NCI-H446 (cell line): Measurements from ENCODE around the gene SMCR8.
A peak's percentile ranks its signal among the peaks of the same experiment; 100 is the strongest.
"Not testable (repeated sequence)": the region's sequence is repeated elsewhere in the genome, so short reads cannot be mapped to it uniquely, and the experiment has no call there.

Experiments
- DNase-seq, 2 experiments: peaks; one replicate each; lab custom pipeline; 2025; lab: John Stamatoyannopoulos, UW

SMCR8 gene

GRCh38 chr17:18318117-18318516, 3.0 kb downstream of the SMCR8 start:
- DNase-seq = no peak

GRCh38 chr17:18318771-18319450, 3.8 kb downstream of the SMCR8 start:
- no peak for DNase-seq

GRCh38 chr17:18319604-18320256, 4.6 kb downstream of the SMCR8 start:
- DNase-seq = peak; percentile 6 to 55

GRCh38 chr17:18320301-18320700, 5.2 kb downstream of the SMCR8 start:
- no peak for DNase-seq

GRCh38 chr17:18321309-18321708, 6.2 kb downstream of the SMCR8 start:
- DNase-seq = no peak

- DNase-seq = no peak
Observed at GRCh38 chr17:18322522-18322921, 7.4 kb downstream of the SMCR8 start.

GRCh38 chr17:18323007-18323406, 7.9 kb downstream of the SMCR8 start:
- no peak for DNase-seq

- no peak for DNase-seq
Observed at GRCh38 chr17:18323507-18324139, 8.5 kb downstream of the SMCR8 start.

- DNase-seq = no peak
Observed at GRCh38 chr17:18324140-18325050, 9.3 kb downstream of the SMCR8 start.

GRCh38 chr17:18326039-18326438, 10.9 kb downstream of the SMCR8 start:
- DNase-seq = no peak

GRCh38 chr17:18326572-18326971, 11.5 kb downstream of the SMCR8 start:
- DNase-seq = no peak

GRCh38 chr17:18327093-18327492, 12.0 kb downstream of the SMCR8 start:
- DNase-seq = no peak

- no peak for DNase-seq
Observed at GRCh38 chr17:18327556-18327955, 12.5 kb downstream of the SMCR8 start.

- no peak for DNase-seq
Observed at GRCh38 chr17:18328643-18329204, 13.6 kb downstream of the SMCR8 start.

GRCh38 chr17:18331879-18332278, 16.8 kb downstream of the SMCR8 start:
- no peak for DNase-seq

- DNase-seq = no peak
Observed at GRCh38 chr17:18332909-18333489, 17.9 kb downstream of the SMCR8 start.

- DNase-seq = not testable (repeated sequence)
Observed at GRCh38 chr17:18338158-18338557, 23.1 kb downstream of the SMCR8 start.

- no peak for DNase-seq
Observed at GRCh38 chr17:18339933-18340332, 24.8 kb downstream of the SMCR8 start.

- no peak for DNase-seq
Observed at GRCh38 chr17:18344021-18344420, 28.9 kb downstream of the SMCR8 start.

- no peak for DNase-seq
Observed at GRCh38 chr17:18353541-18353940, 38.4 kb downstream of the SMCR8 start.

- DNase-seq = no peak
Observed at GRCh38 chr17:18356624-18357023, 41.5 kb downstream of the SMCR8 start.

- DNase-seq = no peak
Observed at GRCh38 chr17:18360518-18360917, 45.4 kb downstream of the SMCR8 start.
